ENCODE results near the gene INPP4B. TPM values are rescaled to one million over a fixed set of nuclear protein-coding genes. Genes with fewer than 3 reads are reported as not detected.
A peak's percentile ranks its signal among the peaks of the same experiment; 100 is the strongest.

The INPP4B gene
- total RNA-seq, 1 donor: 54.2 TPM

DNA sequence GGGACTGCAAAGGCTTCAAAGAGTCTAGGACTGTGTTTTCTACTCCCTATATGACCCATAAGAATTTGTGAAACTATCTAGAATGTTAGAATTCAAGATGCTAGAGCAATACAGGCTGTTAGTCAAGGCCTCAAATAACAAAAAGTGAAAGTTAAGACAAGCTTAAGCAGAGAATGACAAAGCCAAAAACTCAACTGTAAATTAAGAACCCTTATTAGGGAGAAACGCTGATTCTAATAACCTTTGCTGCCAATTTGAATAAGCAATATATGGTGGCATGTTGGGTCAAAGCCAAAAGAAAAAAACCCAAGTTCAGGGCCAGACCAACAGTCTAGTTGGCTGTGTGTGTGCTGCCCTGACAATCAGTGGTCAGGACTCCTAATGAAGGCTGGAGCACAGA, 160.0 kb downstream of the INPP4B start:
- TF ChIP-seq, protein P1, sequence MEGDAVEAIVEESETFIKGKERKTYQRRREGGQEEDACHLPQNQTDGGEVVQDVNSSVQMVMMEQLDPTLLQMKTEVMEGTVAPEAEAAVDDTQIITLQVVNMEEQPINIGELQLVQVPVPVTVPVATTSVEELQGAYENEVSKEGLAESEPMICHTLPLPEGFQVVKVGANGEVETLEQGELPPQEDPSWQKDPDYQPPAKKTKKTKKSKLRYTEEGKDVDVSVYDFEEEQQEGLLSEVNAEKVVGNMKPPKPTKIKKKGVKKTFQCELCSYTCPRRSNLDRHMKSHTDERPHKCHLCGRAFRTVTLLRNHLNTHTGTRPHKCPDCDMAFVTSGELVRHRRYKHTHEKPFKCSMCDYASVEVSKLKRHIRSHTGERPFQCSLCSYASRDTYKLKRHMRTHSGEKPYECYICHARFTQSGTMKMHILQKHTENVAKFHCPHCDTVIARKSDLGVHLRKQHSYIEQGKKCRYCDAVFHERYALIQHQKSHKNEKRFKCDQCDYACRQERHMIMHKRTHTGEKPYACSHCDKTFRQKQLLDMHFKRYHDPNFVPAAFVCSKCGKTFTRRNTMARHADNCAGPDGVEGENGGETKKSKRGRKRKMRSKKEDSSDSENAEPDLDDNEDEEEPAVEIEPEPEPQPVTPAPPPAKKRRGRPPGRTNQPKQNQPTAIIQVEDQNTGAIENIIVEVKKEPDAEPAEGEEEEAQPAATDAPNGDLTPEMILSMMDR (IDR thresholded peaks at IDR 0.05; ENCODE audit: insufficient read depth, low read length): no peak
- no peak overlapping the region for H3K4me3 ChIP-seq (ENCODE audit: low read depth, low read length)
- DNase-seq (ENCODE audit: low read depth): no peak

DNA sequence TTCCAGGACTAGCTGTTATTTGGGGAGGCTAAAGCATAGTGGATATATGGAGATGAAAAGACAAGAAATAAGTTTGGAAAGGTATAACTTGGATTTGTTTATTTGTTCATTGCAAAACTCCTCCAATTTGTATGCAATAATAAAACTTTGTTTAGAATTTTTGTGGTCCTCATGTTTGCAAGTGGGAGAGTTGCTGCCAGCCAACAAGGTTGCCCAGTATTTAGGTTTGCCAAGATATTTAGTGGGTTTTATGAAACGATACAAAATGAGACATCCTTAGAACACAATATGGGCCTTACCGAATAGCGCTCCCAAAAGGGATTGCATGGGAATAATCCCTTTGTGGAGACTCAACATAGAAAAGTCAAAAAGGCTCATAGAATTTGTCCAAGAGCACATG, 162.1 kb downstream of the INPP4B start:
- DNase-seq (ENCODE audit: low read depth): no peak
- TF ChIP-seq, protein P1 (IDR thresholded peaks at IDR 0.05; ENCODE audit: insufficient read depth, low read length): no peak
- no peak overlapping the region for H3K4me3 ChIP-seq (ENCODE audit: low read depth, low read length)

DNA sequence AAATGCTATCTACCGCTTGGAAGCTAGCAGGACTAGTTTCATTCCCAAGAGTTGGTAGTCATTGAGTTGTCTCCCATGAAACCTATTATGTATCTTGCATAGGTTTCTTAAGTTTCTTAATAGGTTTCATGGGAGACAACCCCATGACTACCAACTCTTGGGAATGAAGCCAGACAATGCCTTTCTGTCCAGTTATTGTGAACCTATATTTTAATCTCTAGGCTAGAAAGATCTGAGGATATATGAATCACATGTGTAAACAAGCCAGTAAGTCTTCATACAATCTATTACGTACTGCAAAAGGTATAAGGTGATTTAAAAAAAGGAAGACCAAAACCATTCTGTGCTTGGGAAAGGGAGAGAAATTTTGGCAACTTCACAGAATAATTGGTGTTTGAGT, 162.6 kb downstream of the INPP4B start:
- H3K4me3 ChIP-seq (ENCODE audit: low read depth, low read length): no peak overlapping the region
- no peak for DNase-seq (ENCODE audit: low read depth)
- TF ChIP-seq, protein P1 (IDR thresholded peaks at IDR 0.05; ENCODE audit: insufficient read depth, low read length): no peak

DNA sequence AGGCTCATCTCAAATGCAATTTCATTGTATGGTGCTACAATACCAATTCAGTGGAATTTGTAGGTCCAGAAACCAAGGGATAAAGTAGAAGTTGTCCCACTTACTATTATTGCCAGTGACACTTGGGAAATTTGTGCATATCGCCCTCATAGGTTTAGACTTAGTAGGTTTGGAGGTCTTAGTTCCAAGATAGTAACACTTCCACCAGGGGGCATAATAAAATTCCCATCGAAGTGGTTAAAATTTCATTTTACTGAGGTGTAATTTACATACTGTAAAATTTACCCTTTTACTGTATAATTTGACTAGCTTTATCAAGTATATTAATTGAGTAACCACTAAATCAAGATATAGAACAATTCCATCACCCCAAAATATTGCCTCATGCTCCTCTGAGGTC, 174.6 kb downstream of the INPP4B start:
- DNase-seq (ENCODE audit: low read depth): no peak
- TF ChIP-seq, protein P1 (IDR thresholded peaks at IDR 0.05; ENCODE audit: insufficient read depth, low read length): no peak
- H3K4me3 ChIP-seq (ENCODE audit: low read depth, low read length): no peak overlapping the region

DNA sequence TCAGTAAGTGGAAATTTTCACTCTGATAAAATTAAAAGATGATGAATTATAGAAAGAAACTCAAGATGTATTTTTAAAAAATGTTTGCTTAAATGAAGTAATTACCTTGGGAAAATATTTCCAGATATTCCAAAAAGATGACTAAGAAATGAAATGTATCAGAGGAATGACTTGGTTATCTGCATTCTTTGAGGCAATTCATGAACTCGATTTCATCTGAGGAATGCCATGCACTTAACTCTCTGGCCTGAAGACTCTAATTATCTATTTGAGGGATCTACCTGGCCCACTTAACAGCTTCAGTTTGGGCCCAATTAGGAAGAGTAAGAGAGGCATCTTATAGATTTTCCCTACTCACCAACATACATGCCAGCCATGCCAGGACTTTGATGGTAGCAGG, 182.3 kb downstream of the INPP4B start:
- DNase-seq (ENCODE audit: low read depth): peak; percentile 27
- H3K4me3 ChIP-seq (ENCODE audit: low read depth, low read length): no peak overlapping the region
- TF ChIP-seq, protein P1 (IDR thresholded peaks at IDR 0.05; ENCODE audit: insufficient read depth, low read length): no peak

DNA sequence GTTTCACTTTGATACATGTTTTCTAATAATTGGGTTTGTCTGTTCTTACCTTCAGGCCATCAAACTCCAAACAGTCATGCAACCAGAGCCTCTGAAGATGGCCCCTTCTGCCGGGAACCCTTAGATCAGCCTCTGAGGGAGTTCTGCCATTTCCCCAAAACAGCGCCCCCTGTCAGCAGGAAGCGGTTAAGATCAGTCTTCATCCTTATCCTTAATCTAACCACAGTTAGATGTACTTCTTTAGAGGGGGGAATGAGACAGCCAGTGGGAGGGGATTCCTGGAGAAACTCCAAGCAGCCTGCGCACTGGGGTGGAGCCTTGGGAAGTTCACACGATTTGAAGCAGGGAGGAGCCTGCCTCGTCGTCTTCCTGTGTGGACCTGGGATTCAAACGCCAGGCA, 185.4 kb downstream of the INPP4B start:
- TF ChIP-seq, protein P1 (IDR thresholded peaks at IDR 0.05; ENCODE audit: insufficient read depth, low read length): no peak
- no peak overlapping the region for H3K4me3 ChIP-seq (ENCODE audit: low read depth, low read length)
- no peak for DNase-seq (ENCODE audit: low read depth)

DNA sequence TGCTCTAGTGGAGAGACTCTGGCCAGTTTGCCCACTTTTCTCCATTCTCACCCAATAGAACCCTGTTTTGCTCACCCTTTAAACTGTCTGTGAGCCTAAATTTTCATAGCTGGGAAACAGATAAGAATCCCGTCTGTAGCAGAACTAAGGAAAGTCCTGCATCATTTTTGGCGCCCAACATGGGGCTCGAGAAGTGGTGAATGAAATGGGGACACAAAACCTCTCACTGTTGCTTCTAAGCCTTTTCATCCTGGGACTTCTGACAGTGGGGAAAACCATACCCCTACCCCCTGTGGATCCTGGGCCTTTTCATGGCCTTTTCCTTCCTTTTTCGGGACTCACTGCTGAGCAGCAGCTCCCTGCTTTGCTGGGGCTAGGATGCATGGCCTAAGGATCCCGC, 189.9 kb downstream of the INPP4B start:
- no peak overlapping the region for H3K4me3 ChIP-seq (ENCODE audit: low read depth, low read length)
- peak; percentile 23 for DNase-seq (ENCODE audit: low read depth)
- TF ChIP-seq, protein P1 (IDR thresholded peaks at IDR 0.05; ENCODE audit: insufficient read depth, low read length): no peak
